Mesothelial cell of epicardium (in vitro differentiated cells): Measurements from ENCODE around the gene FAXC. TPM values are rescaled to one million over a fixed set of nuclear protein-coding genes. Genes with fewer than 3 reads are reported as not detected.

ENCODE experiments used
- DNase-seq, 2 experiments: peaks; one replicate each; pipeline ENCODE4 v3.0.0; 2021; ENCODE audit warnings: low spot score in 2 of 2; ENCODE audit not compliant: unreplicated experiment in 2 of 2
- H3K27ac Mint-ChIP-seq: 2 replicates; pipeline ENCODE4 v1.8.0; 2021; ENCODE audit warnings: mixed read lengths
- H3K27me3 Mint-ChIP-seq: 2 replicates; pipeline ENCODE4 v1.8.0; 2021; ENCODE audit warnings: low read depth, mixed read lengths
- H3K36me3 Mint-ChIP-seq: 2 replicates; pipeline ENCODE4 v1.8.0; 2021; ENCODE audit warnings: mixed read lengths
- H3K4me1 Mint-ChIP-seq: 2 replicates; pipeline ENCODE4 v1.8.0; 2021; ENCODE audit warnings: mixed read lengths
- H3K4me3 Mint-ChIP-seq: 2 replicates; pipeline ENCODE4 v1.8.0; 2021; ENCODE audit warnings: mild to moderate bottlenecking, moderate library complexity, mixed read lengths
- H3K9me3 Mint-ChIP-seq: 2 replicates; pipeline ENCODE4 v1.8.0; 2021; ENCODE audit warnings: mixed read lengths
- total RNA-seq: library from RNA; stranded (reverse); gene quantifications from 3 replicates; pipeline ENCODE4 v1.2.1, GENCODE V29; 2021
- TF ChIP-seq, protein P1 (sequence below): fragments of 200-600 bp; sonication (generic); IDR thresholded peaks from one replicate; pipeline ENCODE4 v1.5.0; 2021; ENCODE audit warnings: antibody characterized with exemption; ENCODE audit not compliant: unreplicated experiment

Gene FAXC
- total RNA-seq, 1 donor from 2014 or later: 11.0 TPM

GRCh38 chr6:99225172-99225571 lies 124.3 kb downstream of the FAXC start:
- H3K36me3 Mint-ChIP-seq: no peaks in the 10 kb centered on the region
- peaks cover 1% of the 10 kb centered on the region for H3K27me3 Mint-ChIP-seq
- no peak overlapping the region for H3K27ac Mint-ChIP-seq
- TF ChIP-seq, protein P1, sequence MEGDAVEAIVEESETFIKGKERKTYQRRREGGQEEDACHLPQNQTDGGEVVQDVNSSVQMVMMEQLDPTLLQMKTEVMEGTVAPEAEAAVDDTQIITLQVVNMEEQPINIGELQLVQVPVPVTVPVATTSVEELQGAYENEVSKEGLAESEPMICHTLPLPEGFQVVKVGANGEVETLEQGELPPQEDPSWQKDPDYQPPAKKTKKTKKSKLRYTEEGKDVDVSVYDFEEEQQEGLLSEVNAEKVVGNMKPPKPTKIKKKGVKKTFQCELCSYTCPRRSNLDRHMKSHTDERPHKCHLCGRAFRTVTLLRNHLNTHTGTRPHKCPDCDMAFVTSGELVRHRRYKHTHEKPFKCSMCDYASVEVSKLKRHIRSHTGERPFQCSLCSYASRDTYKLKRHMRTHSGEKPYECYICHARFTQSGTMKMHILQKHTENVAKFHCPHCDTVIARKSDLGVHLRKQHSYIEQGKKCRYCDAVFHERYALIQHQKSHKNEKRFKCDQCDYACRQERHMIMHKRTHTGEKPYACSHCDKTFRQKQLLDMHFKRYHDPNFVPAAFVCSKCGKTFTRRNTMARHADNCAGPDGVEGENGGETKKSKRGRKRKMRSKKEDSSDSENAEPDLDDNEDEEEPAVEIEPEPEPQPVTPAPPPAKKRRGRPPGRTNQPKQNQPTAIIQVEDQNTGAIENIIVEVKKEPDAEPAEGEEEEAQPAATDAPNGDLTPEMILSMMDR: no peak
- no peak overlapping the region for H3K4me3 Mint-ChIP-seq
- H3K4me1 Mint-ChIP-seq: peaks cover 3% of the 10 kb centered on the region
- no peaks in the 10 kb centered on the region for H3K9me3 Mint-ChIP-seq
- DNase-seq: no peak

Other genes starting within 250 kb of the FAXC start
- gene COQ3, start 44.5 kb upstream of the FAXC start, total RNA-seq: 4.9 to 6.1 TPM (median 5.6 TPM) in 3 replicates
- gene PNISR, start 75.6 kb upstream of the FAXC start, total RNA-seq: 194 to 206 TPM (median 203 TPM) in 3 replicates
- gene USP45, start 165.7 kb upstream of the FAXC start, total RNA-seq: 14.0 to 17.1 TPM (median 17.0 TPM) in 3 replicates
- gene CCNC, start 219.0 kb upstream of the FAXC start, total RNA-seq: 51.9 to 55.5 TPM (median 54.3 TPM) in 3 replicates